ENCODE results near the gene PLBD1.

PLBD1 gene, protein sequence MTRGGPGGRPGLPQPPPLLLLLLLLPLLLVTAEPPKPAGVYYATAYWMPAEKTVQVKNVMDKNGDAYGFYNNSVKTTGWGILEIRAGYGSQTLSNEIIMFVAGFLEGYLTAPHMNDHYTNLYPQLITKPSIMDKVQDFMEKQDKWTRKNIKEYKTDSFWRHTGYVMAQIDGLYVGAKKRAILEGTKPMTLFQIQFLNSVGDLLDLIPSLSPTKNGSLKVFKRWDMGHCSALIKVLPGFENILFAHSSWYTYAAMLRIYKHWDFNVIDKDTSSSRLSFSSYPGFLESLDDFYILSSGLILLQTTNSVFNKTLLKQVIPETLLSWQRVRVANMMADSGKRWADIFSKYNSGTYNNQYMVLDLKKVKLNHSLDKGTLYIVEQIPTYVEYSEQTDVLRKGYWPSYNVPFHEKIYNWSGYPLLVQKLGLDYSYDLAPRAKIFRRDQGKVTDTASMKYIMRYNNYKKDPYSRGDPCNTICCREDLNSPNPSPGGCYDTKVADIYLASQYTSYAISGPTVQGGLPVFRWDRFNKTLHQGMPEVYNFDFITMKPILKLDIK

DNA sequence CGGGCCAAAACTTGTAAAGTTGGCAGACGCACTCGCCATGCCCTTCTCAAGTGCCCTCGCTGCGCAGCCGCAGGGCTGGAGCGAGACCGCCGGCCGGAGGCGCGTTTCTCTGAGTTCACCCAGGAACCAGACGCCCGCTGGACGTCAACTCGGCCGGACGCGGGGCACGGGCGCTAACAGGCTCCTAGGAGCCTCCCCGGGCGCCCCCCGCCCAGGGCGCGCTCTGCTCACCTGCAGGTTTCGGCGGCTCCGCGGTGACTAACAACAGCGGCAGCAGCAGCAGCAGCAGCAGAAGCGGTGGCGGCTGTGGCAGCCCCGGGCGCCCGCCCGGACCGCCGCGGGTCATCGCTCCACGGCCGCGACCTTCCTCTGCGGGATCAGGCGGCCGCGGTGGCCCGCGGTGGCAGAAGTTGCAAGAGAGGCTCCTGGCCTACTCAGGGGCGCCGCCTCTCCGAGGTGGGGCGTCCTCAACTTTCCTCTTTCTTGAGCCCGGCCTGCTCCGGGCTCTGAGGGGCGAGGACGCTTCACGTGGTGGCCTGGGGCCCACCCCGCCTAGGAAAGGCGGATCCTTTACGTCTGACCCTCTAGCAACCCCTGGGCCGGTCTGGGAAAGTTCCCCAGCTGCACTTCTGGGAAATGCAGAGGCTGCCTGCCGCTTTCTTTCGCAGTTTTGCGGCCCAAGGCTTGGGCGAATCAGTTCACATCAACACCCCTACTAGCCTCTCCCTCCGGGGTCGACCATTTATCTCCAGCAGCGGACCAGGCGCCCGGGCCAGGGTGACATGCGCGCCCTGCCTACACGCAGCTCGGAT, at the start of gene PLBD1:
Gene PLBD1 (minus strand): TSS at position 533 of the 812 bp plus-strand sequence. CDS start 187 bp downstream, at position 346.
- DNase-seq: peak; percentile 92

DNA sequence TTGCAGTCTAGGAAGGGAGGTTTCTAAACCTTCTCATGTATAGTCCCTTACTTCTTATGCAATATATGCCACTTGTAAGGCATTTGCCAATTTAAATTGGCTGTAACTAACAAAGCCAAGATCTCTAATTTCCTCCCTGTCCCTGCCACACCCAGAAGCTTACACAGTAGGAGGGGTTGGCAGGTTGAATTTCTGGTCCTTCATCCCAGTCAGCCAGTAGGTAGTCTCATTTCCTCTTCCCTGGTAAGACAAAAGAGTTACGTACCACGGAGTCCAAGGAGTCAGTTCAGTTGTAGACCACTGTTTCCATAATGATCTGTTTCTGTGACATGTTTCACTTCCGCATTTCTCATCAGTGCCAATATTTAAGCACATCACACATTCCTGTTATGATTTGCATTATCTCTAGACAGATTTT, 47.0 kb upstream of the PLBD1 start:
- no peak for DNase-seq

DNA sequence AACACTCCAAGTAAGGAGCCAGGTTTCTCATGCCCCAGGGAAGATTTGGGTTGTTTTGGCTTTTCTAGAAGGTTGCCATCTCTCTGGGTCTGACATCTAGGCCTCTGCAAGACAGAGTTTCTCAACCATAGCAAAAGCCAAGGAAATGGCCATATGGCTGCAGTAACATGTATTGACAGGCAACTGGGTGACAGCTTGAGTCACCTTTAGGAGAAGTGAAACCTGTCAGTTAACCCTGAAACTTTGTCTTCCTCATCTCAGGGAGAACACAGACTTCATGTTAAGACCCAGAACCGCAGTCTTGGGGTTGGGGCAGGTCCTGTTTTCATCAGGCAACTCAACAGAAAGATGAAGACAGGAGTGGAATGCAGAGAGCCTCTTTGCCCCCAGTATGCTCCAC, 46.0 kb upstream of the PLBD1 start:
- DNase-seq: no peak

DNA sequence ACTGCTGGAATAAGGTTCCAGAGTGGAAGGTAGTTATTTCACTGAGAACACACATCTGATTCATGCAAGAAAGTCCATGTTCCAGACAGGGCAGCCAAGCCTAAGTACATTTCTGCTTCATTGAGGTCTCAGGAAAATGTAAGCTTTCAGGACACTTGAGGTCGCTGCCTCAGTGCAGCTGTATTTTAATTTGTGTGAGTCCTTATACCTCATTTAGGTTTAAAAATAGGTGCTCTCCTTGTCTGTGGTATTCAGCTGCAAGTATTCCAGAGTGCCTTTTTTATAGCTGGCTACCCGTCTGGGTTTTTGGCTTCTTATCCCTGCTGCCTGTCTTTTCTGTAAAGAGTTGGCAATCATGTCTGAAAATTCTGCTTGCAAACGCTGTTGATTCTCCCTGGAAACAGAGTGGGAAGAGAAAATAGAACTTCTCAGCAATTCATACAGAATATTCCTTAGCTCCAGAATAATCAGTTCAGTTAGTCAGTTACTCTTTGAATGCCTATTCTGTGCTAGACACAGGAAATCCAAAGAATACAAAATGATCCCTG, 45.3 kb upstream of the PLBD1 start:
- no peak for DNase-seq

DNA sequence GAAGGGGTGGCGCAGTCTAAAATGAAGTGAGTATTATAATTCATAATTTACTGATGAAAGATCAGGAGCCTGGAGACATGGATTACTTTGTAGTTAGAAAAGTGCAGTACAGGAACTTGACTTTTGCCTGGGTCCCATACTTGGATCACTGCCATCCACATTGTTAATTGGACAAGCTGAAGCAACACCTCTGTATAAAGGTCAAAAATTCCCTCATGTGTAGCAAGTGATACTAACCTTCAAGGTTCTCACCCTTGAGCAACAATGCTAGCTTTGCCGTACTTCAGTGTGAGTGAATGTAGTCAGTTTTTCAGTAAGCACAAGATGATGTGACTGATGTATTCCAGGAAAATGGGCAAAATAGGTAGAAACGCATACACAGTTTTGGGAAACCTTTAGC, 44.6 kb upstream of the PLBD1 start:
- no peak for DNase-seq

DNA sequence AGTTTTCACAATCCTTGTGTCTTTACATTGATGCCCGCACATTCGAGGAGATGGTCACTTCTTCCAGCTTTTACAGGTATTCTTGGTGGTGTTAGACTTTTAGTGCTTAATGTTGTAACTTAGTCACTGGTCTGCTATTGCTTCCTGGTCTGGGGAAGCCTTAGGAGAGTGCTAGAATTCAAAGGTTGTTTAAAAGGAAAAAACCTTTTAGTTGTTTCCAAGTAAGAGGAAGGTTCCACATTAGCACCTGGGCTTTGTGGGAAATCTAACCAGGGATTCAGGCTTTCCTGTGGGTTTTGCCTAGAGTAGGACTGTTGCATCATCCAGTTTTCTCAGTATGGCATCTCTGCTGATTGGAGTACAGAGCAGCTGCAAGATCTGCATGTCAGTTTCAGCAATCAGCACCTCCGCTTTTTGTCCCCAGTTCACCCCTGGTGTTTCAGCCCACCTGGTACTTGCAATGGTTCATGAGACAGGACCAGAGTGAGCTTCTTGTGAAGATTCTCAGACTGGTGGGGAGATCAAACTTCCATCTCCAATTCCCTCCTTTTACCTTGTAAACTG, 44.0 kb upstream of the PLBD1 start:
- no peak for DNase-seq

DNA sequence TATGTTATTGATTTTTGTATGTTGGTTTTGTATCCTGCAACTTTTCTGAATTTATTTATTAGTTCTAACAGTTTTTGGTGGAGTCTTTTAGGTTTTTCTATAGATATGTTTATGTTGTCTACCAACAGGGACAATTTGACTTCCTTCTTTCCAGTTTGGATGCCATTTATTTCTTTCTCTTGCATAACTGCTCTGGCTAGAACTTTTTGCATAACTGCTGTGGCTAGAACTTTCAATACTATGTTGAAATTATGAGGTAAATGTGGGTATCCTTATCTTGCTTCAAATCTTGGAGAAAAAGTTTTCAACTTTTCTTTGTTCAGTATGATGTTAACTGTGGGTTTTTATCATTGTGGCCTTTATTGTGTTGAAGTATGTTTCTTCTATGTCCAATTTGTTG, 39.9 kb upstream of the PLBD1 start:
- DNase-seq: no peak

DNA sequence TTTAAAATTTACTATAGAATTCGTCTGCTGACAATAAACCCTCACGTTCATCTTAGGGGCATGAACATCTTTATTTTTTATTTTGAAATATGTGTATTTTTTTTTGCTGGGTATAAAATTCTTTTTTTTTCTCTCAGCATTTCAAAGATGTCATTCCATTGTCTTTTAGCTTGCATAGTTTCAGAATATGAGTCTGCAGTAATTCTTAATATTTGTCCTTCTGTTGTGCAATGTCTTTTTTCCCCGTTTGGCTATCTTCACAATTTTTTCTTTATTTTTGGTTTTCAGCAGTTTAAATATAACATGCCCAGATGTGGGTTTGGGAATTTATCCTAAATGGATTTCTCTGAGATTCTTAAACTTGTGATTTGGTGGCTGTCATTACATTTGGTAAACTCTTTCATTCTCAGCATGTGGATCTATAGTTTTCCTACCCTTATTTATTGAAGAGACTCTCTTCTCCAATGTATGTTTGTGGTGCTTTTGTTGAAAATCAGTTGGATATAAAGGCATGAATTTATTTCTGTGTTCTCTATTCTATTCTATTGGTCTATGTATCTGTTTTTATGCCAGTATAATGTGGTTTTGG, 37.8 kb upstream of the PLBD1 start:
- no peak for DNase-seq

DNA sequence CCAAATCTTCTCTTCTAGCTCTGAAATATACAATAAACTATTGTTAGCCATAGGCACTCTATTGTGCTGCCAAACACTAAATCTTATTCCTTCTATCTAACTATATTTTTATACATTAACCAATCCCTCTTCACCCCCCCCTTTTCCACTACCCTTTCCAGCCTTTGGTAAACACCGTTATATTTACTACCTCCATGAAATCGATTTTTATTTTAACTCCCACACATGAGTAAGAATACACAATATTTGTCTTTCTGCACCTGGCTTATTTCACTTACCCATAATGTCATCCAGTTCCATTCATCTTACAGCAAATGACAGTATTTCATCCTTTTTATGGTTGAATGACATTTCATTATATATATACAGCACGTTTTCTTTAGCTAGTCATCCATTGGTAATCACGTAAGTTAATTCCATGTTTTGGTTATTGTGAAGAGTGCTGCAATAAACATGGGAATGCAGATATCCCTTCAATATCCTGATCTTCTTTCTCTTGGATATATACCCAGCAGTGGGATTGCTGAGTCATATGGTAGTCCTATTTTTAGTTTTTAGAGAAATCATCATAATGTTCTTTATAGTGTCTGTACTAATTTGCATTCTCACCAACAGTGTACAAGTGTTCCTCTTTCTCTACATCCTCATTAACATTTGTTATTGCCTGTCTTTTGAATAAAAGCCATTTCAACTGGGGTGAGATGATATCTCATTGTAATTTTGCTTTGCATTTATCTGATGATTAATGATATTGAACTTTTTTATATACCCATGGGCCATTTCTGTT, 34.2 kb upstream of the PLBD1 start:
- DNase-seq: no peak

DNA sequence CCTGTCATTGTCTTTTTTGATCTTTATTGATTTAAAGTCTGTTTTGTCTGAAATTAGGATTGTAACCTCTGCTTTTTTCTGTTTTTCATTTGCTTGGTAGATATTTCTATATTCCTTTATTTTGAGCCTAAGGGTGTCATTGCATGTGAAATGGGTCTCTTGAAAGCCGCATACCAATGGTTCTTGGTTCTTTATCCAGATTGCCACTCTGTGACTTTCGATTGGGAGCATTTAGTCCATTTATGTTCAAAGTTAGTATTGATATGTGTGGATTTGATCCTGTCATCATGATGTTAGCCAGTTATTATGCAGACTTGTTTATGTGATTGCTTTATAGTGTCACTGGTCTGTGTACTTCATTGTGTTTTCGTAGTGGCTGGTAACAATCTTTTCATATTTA, 29.8 kb upstream of the PLBD1 start:
- no peak for DNase-seq

DNA sequence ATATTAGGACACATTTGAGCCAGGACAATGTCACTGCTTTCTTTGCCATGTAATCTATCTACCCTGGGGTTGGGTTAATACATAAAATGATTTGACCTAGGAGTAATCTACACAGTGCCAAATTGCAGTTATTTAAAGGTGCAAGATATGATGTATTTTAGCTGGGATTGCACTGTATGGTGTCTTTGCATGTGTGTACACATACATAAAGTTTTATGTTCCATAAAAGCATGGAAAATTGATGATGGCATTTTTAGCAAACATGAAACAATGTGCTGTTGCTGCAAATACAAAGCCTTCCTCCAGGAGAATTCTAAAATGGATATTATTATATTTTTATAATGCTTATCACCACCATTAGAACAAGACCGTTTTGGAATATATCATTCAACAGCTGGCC, 24.0 kb upstream of the PLBD1 start:
- no peak for DNase-seq

DNA sequence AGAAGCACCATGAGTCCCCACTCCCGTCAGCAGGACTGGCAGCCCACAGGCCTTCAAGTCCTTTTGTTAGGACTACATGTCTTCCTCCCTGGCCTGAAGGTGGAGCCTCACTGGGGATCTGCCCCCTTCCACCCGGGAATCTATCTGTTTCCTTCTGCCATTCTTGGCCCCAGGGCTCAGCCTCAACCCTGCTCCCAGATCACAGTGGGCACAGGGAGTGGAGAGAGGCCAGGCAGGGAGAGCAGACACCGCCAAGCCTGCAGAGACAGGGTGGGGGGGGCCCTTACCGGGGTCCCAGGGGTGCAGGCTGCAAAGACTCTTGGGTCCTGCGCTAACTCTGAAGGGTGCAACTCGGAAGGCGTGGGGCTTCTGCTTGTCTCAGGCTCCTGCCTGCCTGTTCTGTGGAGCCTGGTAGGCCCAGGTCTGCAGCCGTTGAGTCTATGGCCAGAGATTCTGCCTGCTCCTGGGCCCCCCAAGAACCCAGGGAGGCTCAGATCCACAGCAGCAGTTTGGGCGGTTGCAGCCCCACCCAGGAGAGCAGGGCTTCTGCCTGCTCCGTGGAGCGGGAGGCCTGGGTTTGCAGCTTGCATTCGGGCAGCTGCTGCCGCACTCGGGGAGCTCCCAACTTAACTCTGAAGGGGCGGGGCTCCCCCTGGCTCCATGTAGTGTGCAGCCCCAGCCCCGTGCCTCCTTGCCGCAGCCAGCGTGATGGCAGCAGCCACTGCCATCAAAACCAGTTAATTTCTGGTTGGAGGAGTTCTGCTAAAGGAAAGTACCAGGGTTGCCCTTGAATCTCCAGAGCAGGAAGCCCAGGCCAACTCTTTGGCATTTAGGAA, 21.7 kb upstream of the PLBD1 start:
- DNase-seq: no peak

DNA sequence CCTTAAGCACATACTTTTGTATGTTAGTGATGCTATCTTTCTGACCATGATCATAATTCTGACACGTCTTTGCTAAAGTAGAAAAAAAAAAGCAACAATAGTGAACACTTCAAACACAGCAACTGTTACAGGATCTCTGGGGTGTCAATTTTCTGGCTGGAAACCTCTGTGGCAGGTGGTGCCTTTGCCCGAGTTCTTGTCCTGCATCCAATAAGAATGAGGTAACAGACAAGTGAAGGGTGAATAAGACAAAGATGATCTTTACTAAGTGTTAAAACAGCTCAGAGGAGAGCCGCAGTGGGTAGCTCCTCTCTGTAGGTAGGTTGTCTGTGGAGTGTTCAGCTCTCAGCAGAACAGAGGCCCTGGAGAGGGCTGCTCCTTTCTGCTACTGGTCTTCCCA, 20.9 kb upstream of the PLBD1 start:
- no peak for DNase-seq

DNA sequence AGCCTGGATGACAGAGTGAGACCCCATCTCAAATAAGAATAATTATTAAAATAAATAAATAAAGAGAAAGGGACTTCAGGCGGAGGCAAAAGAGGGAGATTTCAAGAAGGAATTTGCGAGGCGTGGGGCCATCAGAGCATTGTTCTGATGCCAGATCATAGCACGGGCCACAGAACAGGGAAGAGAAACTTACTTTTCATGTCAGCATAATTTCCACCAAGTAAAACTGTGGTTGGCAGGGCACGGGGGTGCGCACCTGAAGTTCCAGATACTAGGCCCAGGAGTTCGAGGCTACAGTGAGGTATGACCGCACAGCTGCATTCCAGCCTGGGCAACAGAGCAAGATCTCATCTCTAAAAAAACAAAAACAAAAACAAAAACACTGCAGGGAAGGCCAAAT, 11.0 kb upstream of the PLBD1 start:
- DNase-seq: no peak

DNA sequence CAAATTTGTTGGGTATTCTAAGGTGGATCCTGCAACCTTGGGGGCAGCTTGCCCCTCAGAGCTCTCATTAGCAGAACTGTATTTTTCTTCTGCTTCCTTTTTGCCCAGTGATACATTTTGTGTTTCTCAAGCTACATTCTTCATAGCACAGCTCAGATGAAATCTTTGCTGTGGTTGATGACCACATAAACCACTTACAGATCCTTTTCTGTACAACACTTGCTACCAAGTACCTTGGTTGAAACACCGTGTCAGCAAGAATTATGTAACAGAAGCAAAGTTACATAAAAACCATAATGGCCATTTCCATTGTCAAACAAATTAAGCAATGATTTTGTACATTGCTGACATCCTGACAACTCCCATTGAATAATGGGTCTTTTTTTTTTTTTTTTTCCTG, 9.7 kb upstream of the PLBD1 start:
- DNase-seq: no peak

DNA sequence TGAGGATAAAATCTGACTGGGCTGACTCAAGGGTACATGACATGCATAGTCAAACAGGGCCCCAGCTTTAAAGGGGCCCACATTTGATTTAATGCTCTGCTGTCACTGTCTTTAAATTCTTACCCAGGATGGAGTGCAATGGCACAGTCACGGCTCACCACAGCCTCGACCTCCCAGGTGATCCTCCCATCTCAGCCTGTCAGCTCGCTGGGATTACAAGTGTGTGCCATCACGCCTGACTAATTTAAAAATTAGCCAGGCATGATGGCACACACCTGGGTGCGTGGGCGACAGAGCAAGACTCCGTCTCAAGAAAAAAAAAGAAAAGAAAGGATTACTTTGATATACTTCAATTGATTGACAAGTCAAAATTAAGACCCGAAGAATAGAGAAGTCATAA, 9.2 kb upstream of the PLBD1 start:
- no peak for DNase-seq

DNA sequence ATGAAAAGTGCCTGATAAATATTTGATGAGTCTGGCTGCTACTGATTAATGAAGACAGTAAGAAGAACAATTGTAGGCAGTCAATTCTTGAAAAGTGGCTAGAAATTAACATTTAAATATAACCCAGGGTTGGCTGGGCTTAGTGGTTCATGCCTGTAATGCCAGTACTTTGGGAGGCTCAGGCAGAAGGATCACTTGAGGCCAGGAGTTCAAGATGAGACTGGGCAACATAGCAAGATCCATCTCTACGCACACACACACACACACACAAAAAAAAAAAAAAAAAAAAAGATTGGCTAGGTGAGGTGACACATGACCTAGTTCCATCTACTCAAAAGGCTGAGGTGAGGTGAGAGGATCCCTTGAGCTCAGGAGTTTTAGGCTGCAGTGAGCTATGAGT, 7.9 kb upstream of the PLBD1 start:
- DNase-seq: no peak

DNA sequence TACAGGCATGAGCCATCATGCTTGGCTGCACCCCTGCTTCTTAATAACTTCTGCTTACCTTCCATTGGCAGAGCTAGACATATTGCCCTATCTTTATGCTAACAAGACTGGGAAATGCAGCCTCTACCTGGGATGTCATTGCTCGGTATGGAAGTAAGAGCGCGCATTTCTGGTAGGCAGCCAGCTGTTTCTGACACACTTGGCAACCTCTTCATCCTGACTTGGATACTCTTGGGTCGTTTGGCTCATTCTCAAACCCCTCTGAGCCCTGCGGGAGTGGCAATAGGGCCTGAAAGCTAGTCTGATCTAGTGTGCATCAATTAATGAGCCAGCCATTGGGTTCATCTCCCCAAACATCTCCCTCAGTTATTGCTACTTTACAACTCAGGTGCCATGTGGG, 5.4 kb upstream of the PLBD1 start:
- DNase-seq: no peak

DNA sequence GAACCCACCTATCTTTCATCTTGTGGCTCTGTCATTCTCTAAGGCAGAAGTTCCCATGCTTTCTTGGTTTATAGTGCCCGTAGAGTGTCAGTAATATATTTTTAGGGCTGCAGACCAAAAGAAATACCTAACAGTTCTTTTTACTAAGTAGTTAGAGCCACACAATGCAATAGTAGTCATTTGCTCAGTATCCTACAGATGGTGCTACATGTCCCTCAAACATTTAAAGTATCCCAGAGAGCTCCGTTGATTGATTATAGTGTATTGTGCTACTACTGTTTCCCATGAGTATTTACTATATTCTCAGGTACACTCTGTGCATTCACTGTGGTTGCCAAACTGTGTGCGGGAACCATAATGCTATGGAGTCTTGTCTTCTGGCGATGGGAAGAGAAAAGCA, 4.7 kb upstream of the PLBD1 start:
- DNase-seq: no peak

DNA sequence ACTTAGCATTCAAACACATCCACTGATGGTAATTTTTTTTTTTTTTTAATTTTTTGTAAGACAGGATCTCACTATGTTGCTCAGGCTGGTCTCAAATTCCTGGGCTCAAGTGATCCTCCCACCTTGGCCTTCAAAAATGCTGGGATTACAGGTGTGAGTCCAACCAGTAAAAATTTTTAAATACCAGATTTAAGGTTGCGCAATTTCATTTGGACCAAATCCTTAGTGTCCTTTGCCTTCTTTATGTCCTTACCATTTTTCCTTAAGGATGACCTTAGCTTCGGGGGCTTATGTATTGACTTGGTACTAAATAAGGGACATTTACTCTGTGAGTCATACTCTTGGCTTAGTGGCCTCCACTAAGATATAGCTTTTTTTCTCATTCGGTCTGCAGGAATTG, 4.1 kb upstream of the PLBD1 start:
- no peak for DNase-seq

DNA sequence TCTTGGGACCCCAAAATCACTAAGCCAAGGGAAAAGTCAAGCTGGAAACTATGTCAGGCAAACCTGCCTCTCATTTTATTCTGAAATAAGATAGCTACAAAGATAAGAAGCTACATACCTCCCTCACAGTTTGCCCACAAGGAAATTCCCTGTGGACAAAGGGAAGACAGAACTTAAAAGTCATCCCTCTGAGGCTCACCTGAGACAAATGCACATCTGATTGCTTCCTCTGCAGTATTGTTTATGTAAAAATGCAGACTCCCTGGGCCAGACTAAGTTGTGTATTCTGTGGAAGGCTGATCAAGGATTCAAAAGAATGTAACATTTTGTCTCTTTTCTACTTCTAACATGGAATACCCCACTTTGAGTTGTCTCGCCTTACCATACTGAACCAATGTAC, 2.5 kb upstream of the PLBD1 start:
- peak; percentile 32 for DNase-seq
